ENCODE results near the gene TPP2.

TPP2 gene

GRCh38 chr13:102596147-102597028, at the start of gene TPP2:
TSS of gene TPP2 (plus strand) at chr13:102596986. CDS start at chr13:102597039, 53 bp downstream.
- DNase-seq (ENCODE audit: low read depth in 2 of 2, low spot score in 1 of 2) = peak; percentile 97 to 100

GRCh38 chr13:102548811-102549210, 48.0 kb upstream of the TPP2 start:
- DNase-seq (ENCODE audit: low read depth in 2 of 2, low spot score in 1 of 2) = no peak

GRCh38 chr13:102550507-102550906, 46.3 kb upstream of the TPP2 start:
- DNase-seq (ENCODE audit: low read depth in 2 of 2, low spot score in 1 of 2) = no peak

- DNase-seq (ENCODE audit: low read depth in 2 of 2, low spot score in 1 of 2) = no peak
Measured at GRCh38 chr13:102555914-102556553, 40.8 kb upstream of the TPP2 start.

- DNase-seq (ENCODE audit: low read depth in 2 of 2, low spot score in 1 of 2) = no peak
Measured at GRCh38 chr13:102556806-102557205, 40.0 kb upstream of the TPP2 start.

GRCh38 chr13:102558029-102558428, 38.8 kb upstream of the TPP2 start:
- DNase-seq (ENCODE audit: low read depth in 2 of 2, low spot score in 1 of 2) = no peak

GRCh38 chr13:102561933-102562332, 34.9 kb upstream of the TPP2 start:
- DNase-seq (ENCODE audit: low read depth in 2 of 2, low spot score in 1 of 2) = no peak

- DNase-seq (ENCODE audit: low read depth in 2 of 2, low spot score in 1 of 2) = no peak
Measured at GRCh38 chr13:102563267-102563666, 33.5 kb upstream of the TPP2 start.

GRCh38 chr13:102564564-102564963, 32.2 kb upstream of the TPP2 start:
- no peak for DNase-seq (ENCODE audit: low read depth in 2 of 2, low spot score in 1 of 2)

GRCh38 chr13:102566513-102566912, 30.3 kb upstream of the TPP2 start:
- no peak for DNase-seq (ENCODE audit: low read depth in 2 of 2, low spot score in 1 of 2)

GRCh38 chr13:102567857-102568256, 28.9 kb upstream of the TPP2 start:
- DNase-seq (ENCODE audit: low read depth in 2 of 2, low spot score in 1 of 2) = no peak

- no peak for DNase-seq (ENCODE audit: low read depth in 2 of 2, low spot score in 1 of 2)
Measured at GRCh38 chr13:102569488-102569887, 27.3 kb upstream of the TPP2 start.

GRCh38 chr13:102571075-102571474, 25.7 kb upstream of the TPP2 start:
- no peak for DNase-seq (ENCODE audit: low read depth in 2 of 2, low spot score in 1 of 2)

- DNase-seq (ENCODE audit: low read depth in 2 of 2, low spot score in 1 of 2) = no peak
Measured at GRCh38 chr13:102572323-102572722, 24.5 kb upstream of the TPP2 start.

GRCh38 chr13:102580552-102581169, 16.1 kb upstream of the TPP2 start:
- DNase-seq (ENCODE audit: low read depth in 2 of 2, low spot score in 1 of 2) = no peak

- no peak for DNase-seq (ENCODE audit: low read depth in 2 of 2, low spot score in 1 of 2)
Measured at GRCh38 chr13:102582256-102582655, 14.5 kb upstream of the TPP2 start.

- DNase-seq (ENCODE audit: low read depth in 2 of 2, low spot score in 1 of 2) = no peak
Measured at GRCh38 chr13:102584434-102584833, 12.4 kb upstream of the TPP2 start.

GRCh38 chr13:102586615-102587014, 10.2 kb upstream of the TPP2 start:
- DNase-seq (ENCODE audit: low read depth in 2 of 2, low spot score in 1 of 2) = no peak

- DNase-seq (ENCODE audit: low read depth in 2 of 2, low spot score in 1 of 2) = no peak
Measured at GRCh38 chr13:102587916-102588315, 8.9 kb upstream of the TPP2 start.

GRCh38 chr13:102589301-102589822, 7.4 kb upstream of the TPP2 start:
- DNase-seq (ENCODE audit: low read depth in 2 of 2, low spot score in 1 of 2) = no peak

- peak in 1 of 2 donors; percentile 56 for DNase-seq (ENCODE audit: low read depth in 2 of 2, low spot score in 1 of 2)
Measured at GRCh38 chr13:102591988-102592781, 4.6 kb upstream of the TPP2 start.

Measured in stimulated activated CD8-positive, alpha-beta memory T cell treated with anti-CD3 and anti-CD28 coated beads, Interleukin-4, amount 100 ng/mL, for 1 hour (primary cell).